Fibroblast of lung (primary cell): ENCODE results near the gene PIP4P1. TPM values are rescaled to one million over a fixed set of nuclear protein-coding genes. Genes with fewer than 3 reads are reported as not detected.

Source experiments
- DNase-seq, 2 donors: peaks; one replicate each; pipeline versions ENCODE4 v3.0.0 to v3.0.0-alpha.2; 2010; ENCODE audit warnings: low read depth in 2 of 2
- H2AFZ ChIP-seq: 2 replicates; pipeline ENCODE4 v1.5.1; 2012; ENCODE audit warnings: low read length, control low read depth, inconsistent platforms
- H3K27ac ChIP-seq: 2 replicates; pipeline ENCODE4 v1.5.1; 2011; ENCODE audit warnings: low read length, control low read depth; ENCODE audit not compliant: insufficient read depth
- H3K27me3 ChIP-seq: 2 replicates; pipeline ENCODE4 v1.5.1; 2011; ENCODE audit warnings: mild to moderate bottlenecking, low read length; ENCODE audit not compliant: control insufficient read depth, insufficient read depth
- H3K36me3 ChIP-seq: 2 replicates; pipeline ENCODE4 v1.5.1; 2011; ENCODE audit warnings: low read length; ENCODE audit not compliant: control insufficient read depth, insufficient read depth
- H3K4me1 ChIP-seq: 2 replicates; pipeline ENCODE4 v1.5.1; 2011; ENCODE audit warnings: low read length; ENCODE audit not compliant: control insufficient read depth, insufficient read depth; ENCODE audit errors: extremely low read depth
- H3K4me2 ChIP-seq: 2 replicates; pipeline ENCODE4 v1.5.1; 2011; ENCODE audit warnings: low read length, control low read depth; ENCODE audit not compliant: insufficient read depth; ENCODE audit errors: extremely low read depth
- H3K4me3 ChIP-seq, 4 experiments: fragments of 200-600 bp in 1 of 4; sonication (generic) in 1 of 4; replicated peaks in 1 of 4; 2 replicates each; pipeline ENCODE4 v1.5.1; 2011 to 2016; ENCODE audit warnings: low read length in 4 of 4, low read depth in 3 of 4, mild to moderate bottlenecking in 3 of 4, control low read depth in 2 of 4, inconsistent platforms in 1 of 4, mixed read lengths in 1 of 4; ENCODE audit not compliant: insufficient read depth in 1 of 4; ENCODE audit errors: control extremely low read depth in 1 of 4
- H3K79me2 ChIP-seq: 2 replicates; pipeline ENCODE4 v1.5.1; 2012; ENCODE audit warnings: mild to moderate bottlenecking, low read length, inconsistent platforms; ENCODE audit not compliant: control insufficient read depth, insufficient read depth
- H3K9ac ChIP-seq: 2 replicates; pipeline ENCODE4 v1.5.1; 2011; ENCODE audit warnings: mild to moderate bottlenecking, low read length, control low read depth; ENCODE audit not compliant: insufficient read depth
- H3K9me3 ChIP-seq: 2 replicates; pipeline ENCODE4 v1.5.1; 2012; ENCODE audit warnings: low read depth, low read length; ENCODE audit not compliant: control insufficient read depth, insufficient read depth
- H4K20me1 ChIP-seq: 2 replicates; pipeline ENCODE4 v1.5.1; 2011; ENCODE audit warnings: low read length; ENCODE audit not compliant: control insufficient read depth, insufficient read depth; ENCODE audit errors: extremely low read depth
- EZH2 ChIP-seq: IDR thresholded peaks from 2 replicates; pipeline ENCODE4 v1.5.1; 2012; ENCODE audit warnings: low read length, control low read depth, mild to moderate bottlenecking; ENCODE audit errors: missing control alignments
- polyA plus RNA-seq, 2 donors: library from polyadenylated mRNA; depleted of rRNA in 1 of 2; stranded (reverse) in 1 of 2; unstranded in 1 of 2; fragments of >200 nt; gene quantifications; 2 replicates each; pipeline ENCODE4 v1.2.1, GENCODE V29; 2011 to 2012; ENCODE audit warnings: missing spikeins in 1 of 2
- total RNA-seq: library from RNA; depleted of rRNA; stranded (reverse); fragments of >200 nt; gene quantifications from 2 replicates; pipeline ENCODE4 v1.2.1, GENCODE V29; 2014
- TF ChIP-seq, protein P1 (sequence below), 2 donors: IDR thresholded peaks in 1 of 2; conservative IDR thresholded peaks in 1 of 2; 1 replicate in 1 of 2; 2 replicates in 1 of 2; pipeline ENCODE4 v1.5.1; 2011 to 2012; ENCODE audit warnings: low read length in 2 of 2, control low read depth in 1 of 2, inconsistent platforms in 1 of 2, low read depth in 1 of 2, mild to moderate bottlenecking in 1 of 2

The PIP4P1 gene
- total and polyA plus RNA-seq, 2 donors (not counting 1 experiment from before 2014, with no cell fraction given), result 30.9 to 34.9 TPM

DNA sequence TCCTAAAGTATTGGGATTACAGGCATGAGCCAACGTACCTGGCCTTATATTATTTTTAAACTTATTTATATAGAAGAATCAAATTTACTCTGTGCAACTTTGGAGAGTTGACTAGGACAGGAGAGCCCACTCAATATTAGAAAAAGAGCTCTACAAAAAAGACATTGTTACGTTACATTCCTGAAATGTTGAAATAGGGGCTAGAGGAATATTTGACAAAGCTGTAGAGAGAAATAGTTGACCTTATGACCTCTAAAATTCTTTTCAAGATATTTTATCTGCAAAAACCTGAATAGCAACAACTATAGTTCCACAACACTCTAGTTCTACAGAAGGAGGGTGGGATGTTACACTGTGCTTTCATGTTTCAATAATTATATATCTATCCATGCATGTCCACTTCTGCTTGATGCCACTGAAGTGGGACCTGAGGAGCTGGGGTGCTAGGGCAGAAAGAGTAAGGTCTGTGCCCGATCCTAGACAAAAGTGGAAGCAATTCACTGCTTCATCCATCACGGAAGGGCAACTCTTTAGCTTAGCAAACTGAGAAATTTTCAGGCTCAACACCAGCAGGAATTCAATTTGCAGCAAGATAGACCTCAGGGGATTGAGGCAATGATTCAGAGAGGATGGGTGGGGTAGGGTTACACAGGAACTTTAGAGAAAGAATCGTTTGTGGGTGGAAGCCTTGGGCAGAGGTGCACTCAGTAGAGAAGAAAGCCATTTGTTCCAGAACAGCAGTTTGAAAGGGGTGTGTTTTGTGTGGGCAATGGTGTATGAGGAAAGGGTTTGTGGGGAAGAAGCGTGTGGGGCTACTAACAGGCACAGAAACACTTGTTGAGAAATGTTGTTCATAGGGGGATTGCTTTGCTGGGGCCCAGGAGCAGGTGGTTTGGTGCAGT is 28.1 kb upstream of the PIP4P1 start:
- Histone ChIP-seq H3K27me3 (no peaks in the 10 kb centered on the region), H2AFZ (no peak overlapping the region), H3K9me3 (no peaks in the 10 kb centered on the region), H3K36me3 (no peaks in the 10 kb centered on the region), H3K9ac (no peak overlapping the region), H3K4me2 (no peak overlapping the region), H3K4me3 (no peak overlapping the region), H4K20me1 (no peaks in the 10 kb centered on the region), H3K79me2 (no peaks in the 10 kb centered on the region), H3K27ac (no peak overlapping the region), H3K4me1 (no peaks in the 10 kb centered on the region)
- no peak for DNase-seq
- TF ChIP-seq EZH2, result no peak
- TF ChIP-seq, protein P1, sequence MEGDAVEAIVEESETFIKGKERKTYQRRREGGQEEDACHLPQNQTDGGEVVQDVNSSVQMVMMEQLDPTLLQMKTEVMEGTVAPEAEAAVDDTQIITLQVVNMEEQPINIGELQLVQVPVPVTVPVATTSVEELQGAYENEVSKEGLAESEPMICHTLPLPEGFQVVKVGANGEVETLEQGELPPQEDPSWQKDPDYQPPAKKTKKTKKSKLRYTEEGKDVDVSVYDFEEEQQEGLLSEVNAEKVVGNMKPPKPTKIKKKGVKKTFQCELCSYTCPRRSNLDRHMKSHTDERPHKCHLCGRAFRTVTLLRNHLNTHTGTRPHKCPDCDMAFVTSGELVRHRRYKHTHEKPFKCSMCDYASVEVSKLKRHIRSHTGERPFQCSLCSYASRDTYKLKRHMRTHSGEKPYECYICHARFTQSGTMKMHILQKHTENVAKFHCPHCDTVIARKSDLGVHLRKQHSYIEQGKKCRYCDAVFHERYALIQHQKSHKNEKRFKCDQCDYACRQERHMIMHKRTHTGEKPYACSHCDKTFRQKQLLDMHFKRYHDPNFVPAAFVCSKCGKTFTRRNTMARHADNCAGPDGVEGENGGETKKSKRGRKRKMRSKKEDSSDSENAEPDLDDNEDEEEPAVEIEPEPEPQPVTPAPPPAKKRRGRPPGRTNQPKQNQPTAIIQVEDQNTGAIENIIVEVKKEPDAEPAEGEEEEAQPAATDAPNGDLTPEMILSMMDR (conservative IDR thresholded peaks at IDR 0.05 in 1 of 2, IDR thresholded peaks at IDR 0.05 in 1 of 2; ENCODE audit: low read depth in 1 of 2, low read length in 2 of 2), result no peak

DNA sequence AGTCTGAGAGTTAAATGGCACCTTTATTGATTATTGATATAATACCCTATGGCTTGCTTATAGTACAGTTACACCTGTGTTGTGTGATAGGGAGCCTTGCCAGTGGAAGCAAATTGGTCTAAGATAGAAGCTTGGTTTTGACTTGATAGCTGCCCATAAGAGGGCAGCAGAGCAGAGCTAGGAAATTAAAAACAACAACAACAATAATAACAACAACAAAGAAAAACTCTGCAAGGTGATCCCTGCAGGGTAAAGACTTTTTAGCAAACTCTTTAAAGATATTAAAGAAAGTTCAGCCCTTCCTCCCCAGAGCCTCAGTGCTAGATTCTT is 26.1 kb upstream of the PIP4P1 start:
- Histone ChIP-seq H3K27me3 (no peaks in the 10 kb centered on the region), H4K20me1 (no peaks in the 10 kb centered on the region), H3K4me1 (no peaks in the 10 kb centered on the region), H3K4me3 (no peak overlapping the region), H3K79me2 (no peaks in the 10 kb centered on the region), H2AFZ (no peak overlapping the region), H3K9me3 (no peaks in the 10 kb centered on the region), H3K9ac (no peak overlapping the region), H3K36me3 (no peaks in the 10 kb centered on the region), H3K4me2 (no peak overlapping the region), H3K27ac (no peak overlapping the region)
- TF ChIP-seq, protein P1 (conservative IDR thresholded peaks at IDR 0.05 in 1 of 2, IDR thresholded peaks at IDR 0.05 in 1 of 2; ENCODE audit: low read depth in 1 of 2, low read length in 2 of 2), result no peak
- no peak for TF ChIP-seq EZH2
- DNase-seq, result no peak

DNA sequence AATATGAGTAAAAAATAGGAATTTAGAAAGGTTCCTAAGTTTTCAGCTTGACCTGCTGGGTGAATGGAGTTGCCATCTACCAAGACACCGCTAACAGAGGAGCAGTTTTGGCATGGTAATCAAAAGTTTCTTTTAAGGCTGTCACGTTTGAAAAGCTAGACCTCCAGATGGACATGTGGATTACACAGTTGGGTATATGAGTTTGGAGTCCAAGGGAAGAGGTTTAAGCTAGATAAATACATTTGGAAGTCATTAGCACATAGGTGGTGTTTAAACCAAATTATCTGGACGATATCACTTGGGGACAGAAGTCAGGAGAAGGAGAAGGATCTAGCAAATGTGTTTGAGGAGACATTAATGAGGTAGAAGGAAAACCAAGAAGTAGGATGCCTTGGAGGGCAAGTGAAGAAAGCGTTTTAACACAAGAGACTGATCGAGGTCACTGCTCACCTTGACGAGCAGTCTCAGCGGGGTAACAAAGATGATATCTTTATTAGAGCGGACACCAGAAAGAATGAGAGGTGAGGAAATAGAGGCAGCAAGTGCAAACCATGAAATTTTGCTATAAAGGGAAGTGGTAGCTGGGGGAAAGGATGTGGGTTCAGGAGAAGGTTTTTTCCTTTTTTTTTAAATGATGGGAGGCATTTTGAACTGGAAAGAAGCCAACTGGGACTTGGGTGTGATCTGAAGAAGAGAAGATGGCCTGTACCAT is 25.6 kb upstream of the PIP4P1 start:
- no peak for TF ChIP-seq EZH2
- TF ChIP-seq, protein P1 (conservative IDR thresholded peaks at IDR 0.05 in 1 of 2, IDR thresholded peaks at IDR 0.05 in 1 of 2; ENCODE audit: low read depth in 1 of 2, low read length in 2 of 2), result no peak
- Histone ChIP-seq H2AFZ (no peak overlapping the region), H3K9ac (no peak overlapping the region), H3K4me2 (no peak overlapping the region), H4K20me1 (no peaks in the 10 kb centered on the region), H3K36me3 (no peaks in the 10 kb centered on the region), H3K27me3 (no peaks in the 10 kb centered on the region), H3K4me3 (no peak overlapping the region), H3K9me3 (no peaks in the 10 kb centered on the region), H3K27ac (no peak overlapping the region), H3K79me2 (no peaks in the 10 kb centered on the region), H3K4me1 (no peaks in the 10 kb centered on the region)
- no peak for DNase-seq
